Loucy (cell line): ENCODE measurements around the gene SIRPG.

ENCODE experiments used
- CTCF ChIP-seq: fragments of 200-600 bp; sonication (generic); conservative IDR thresholded peaks from 2 replicates; pipeline ENCODE4 v1.5.1; 2014; ENCODE audit warnings: mild to moderate bottlenecking, antibody characterized with exemption, low read length
- EZH2phosphoT487 ChIP-seq: fragments of 200-600 bp; IDR thresholded peaks from 2 replicates; pipeline ENCODE4 v1.6.1; 2018; ENCODE audit warnings: antibody characterized with exemption, mild to moderate bottlenecking, moderate library complexity, borderline replicate concordance

DNA sequence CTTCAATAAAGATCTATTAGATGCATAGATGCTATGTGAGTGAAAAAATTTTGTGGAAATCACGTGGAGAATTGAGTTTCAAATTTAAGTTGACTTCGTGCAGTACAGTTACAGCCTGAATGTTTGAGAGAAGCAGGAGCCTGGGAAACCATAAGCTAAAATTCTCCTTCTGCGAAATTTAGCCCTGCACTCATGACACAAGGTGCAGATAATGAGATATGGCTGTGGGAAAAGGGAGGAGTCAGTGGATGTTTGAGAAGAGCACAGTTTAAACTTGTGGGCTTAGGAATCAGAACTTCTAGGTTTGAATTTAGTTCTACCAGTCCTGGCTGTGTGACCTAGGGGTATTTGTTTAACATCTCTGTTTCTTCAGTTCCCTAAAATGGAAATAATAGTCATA, 32.1 kb upstream of the SIRPG start:
- TF ChIP-seq CTCF (no peak), EZH2phosphoT487 (no peak)
